Measurements from ENCODE around the gene PTPRK.

Gene PTPRK

DNA sequence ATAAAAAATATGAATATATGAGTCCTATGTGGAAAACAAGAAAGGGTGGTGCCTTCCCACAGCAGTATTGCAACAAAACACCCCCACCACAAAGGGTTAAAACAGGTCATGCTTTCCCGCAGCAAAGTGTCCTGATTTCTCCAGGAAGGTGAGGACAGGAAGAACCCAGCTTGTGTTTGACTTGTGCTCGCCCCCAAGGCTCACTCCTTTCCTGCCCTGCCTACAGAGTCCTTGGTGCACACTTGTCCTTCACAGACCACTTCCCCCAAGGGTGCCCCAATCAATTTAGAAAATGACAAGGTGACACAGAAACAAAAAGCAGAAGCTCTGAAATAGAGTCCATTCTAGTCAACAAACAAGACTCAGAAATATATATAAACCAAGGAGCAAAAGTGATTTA is 237.4 kb downstream of the PTPRK start:
- DNase-seq (ENCODE audit: low read depth) = no peak
- no peak overlapping the region for H3K4me3 ChIP-seq (ENCODE audit: low read depth, low read length)
- TF ChIP-seq, protein P1, sequence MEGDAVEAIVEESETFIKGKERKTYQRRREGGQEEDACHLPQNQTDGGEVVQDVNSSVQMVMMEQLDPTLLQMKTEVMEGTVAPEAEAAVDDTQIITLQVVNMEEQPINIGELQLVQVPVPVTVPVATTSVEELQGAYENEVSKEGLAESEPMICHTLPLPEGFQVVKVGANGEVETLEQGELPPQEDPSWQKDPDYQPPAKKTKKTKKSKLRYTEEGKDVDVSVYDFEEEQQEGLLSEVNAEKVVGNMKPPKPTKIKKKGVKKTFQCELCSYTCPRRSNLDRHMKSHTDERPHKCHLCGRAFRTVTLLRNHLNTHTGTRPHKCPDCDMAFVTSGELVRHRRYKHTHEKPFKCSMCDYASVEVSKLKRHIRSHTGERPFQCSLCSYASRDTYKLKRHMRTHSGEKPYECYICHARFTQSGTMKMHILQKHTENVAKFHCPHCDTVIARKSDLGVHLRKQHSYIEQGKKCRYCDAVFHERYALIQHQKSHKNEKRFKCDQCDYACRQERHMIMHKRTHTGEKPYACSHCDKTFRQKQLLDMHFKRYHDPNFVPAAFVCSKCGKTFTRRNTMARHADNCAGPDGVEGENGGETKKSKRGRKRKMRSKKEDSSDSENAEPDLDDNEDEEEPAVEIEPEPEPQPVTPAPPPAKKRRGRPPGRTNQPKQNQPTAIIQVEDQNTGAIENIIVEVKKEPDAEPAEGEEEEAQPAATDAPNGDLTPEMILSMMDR (IDR thresholded peaks at IDR 0.05; ENCODE audit: control insufficient read depth, extremely low read depth, insufficient read depth) = no peak

DNA sequence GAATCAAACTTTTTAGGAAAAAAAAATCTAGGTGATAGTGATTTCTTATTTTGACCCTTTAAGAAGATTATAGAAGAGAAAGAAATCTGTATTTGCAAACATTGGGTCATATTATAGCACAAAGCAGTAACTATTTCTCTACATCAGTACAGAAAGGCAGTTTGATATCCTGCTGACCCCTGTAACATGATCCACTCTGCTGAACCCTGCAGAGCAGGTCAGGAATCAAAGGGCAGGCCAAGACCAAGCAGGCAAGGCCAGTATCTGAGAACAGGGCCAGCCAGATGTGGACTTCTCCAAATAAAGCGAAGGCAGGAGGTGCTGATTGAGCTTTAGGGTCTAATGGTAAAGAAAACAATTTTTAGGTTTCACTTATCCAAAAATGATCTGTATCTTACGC is 239.4 kb downstream of the PTPRK start:
- TF ChIP-seq, protein P1 (IDR thresholded peaks at IDR 0.05; ENCODE audit: control insufficient read depth, extremely low read depth, insufficient read depth) = no peak
- no peak for DNase-seq (ENCODE audit: low read depth)
- H3K4me3 ChIP-seq (ENCODE audit: low read depth, low read length) = no peak overlapping the region

DNA sequence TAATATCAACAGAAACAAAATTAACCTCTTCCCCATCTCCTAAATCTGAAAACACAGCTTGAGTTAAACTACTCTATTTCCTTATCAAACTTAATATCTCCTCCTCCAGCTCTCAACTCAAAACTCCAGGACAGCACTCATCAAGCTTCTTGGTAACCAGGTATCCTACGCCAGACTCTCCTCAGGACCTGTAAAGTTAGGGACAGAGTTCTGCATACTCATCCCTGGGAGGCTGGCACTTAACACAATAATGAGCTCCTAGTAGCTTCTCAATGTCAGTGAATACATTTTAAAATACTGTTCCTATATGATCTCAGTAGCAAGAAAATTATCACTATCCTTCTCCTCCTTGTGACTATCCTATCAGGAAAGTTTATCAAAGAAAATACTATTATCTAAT is 240.3 kb downstream of the PTPRK start:
- TF ChIP-seq, protein P1 (IDR thresholded peaks at IDR 0.05; ENCODE audit: control insufficient read depth, extremely low read depth, insufficient read depth) = no peak
- H3K4me3 ChIP-seq (ENCODE audit: low read depth, low read length) = no peak overlapping the region
- no peak for DNase-seq (ENCODE audit: low read depth)

- TF ChIP-seq, protein P1 (IDR thresholded peaks at IDR 0.05; ENCODE audit: control insufficient read depth, extremely low read depth, insufficient read depth) = no peak
- DNase-seq (ENCODE audit: low read depth) = no peak
Measured at GRCh38 chr6:128278836-128279235, 241.6 kb downstream of the PTPRK start.

GRCh38 chr6:128277379-128277778 is 243.0 kb downstream of the PTPRK start:
- no peak overlapping the region for H3K4me3 ChIP-seq (ENCODE audit: low read depth, low read length)
- TF ChIP-seq, protein P1 (IDR thresholded peaks at IDR 0.05; ENCODE audit: control insufficient read depth, extremely low read depth, insufficient read depth) = no peak
- no peak for DNase-seq (ENCODE audit: low read depth)

More at GRCh38 chr6:128278836-128279235, 241.6 kb downstream of the PTPRK start:
- H3K4me3 ChIP-seq (ENCODE audit: low read depth, low read length) = no peak overlapping the region

DNA sequence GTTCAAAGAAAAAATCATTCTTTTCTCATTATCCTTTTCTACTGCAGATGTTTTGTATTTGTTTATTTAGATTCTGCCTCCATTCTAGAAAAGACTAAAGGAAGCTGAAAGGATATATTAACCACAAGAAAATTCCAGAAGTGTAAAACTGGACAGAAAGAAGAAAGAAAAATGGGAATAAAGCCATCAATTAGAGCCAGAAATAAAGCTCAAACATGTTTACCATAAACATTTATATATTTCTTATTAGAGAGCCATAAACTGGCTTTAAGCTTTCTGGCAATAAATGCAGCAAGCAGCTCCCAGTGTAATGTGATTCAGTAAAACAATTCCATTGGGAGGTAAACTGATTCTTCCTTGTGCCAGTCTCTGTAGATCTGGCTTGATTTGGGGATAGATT is 244.1 kb downstream of the PTPRK start:
- H3K4me3 ChIP-seq (ENCODE audit: low read depth, low read length) = no peak overlapping the region
- DNase-seq (ENCODE audit: low read depth) = no peak
- TF ChIP-seq, protein P1 (IDR thresholded peaks at IDR 0.05; ENCODE audit: control insufficient read depth, extremely low read depth, insufficient read depth) = no peak

DNA sequence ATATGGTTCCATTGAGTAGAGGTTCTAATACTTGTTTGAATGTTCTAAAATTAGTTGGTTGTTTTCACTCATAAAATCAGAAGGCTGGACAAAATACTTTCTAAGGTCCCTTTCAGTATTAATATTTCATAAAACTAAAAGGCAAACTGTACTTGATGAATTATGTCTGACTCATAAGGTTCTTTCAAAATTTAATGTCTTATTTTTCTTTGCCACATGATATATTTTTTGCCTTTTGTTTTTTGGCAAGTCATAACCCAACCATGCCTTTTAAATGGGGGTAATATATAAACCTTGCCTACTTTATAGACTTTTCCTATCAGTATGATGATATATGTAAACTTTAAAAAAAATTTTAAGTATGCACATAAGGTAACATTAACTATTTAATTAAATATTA is 244.7 kb downstream of the PTPRK start:
- H3K4me3 ChIP-seq (ENCODE audit: low read depth, low read length) = no peak overlapping the region
- DNase-seq (ENCODE audit: low read depth) = no peak
- TF ChIP-seq, protein P1 (IDR thresholded peaks at IDR 0.05; ENCODE audit: control insufficient read depth, extremely low read depth, insufficient read depth) = no peak

Measured in LNCaP clone FGC (cell line).